ENCODE results near the gene ANO10.

ANO10 gene

DNA sequence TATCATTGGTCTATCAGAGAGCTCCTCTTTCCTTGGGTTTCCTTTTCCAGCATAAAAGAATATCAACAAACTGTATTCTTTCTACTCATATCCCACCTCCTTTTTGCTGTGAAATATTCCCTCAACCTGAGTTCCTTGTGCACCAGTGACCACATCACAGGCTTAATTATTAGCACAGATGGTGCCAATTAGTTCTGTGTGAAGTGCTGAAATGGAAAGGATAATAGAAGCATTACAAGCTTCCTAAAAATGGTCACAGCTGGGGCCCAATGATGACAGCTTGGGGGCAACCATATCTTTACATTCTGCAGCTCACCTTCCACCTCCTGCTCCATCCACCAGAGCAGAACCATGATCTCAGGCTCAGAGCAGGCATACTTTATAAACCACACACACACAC is 84.6 kb downstream of the ANO10 start:
- Histone ChIP-seq H3K4me1 (ENCODE audit: control insufficient read depth, insufficient read depth, low read length, unreplicated experiment) (no peaks in the 10 kb centered on the region), H3K4me3 (ENCODE audit: low read depth, low read length) (no peak overlapping the region), H3K36me3 (ENCODE audit: insufficient read depth, low read length) (no peaks in the 10 kb centered on the region), H3K27ac (ENCODE audit: low read depth, low read length) (no peak overlapping the region), H3K79me2 (ENCODE audit: control insufficient read depth, insufficient read depth, low read length, unreplicated experiment) (no peaks in the 10 kb centered on the region), H3K27me3 (ENCODE audit: insufficient read depth, low read length) (no peaks in the 10 kb centered on the region), H2AFZ (ENCODE audit: low read length, unreplicated experiment) (no peak overlapping the region)

DNA sequence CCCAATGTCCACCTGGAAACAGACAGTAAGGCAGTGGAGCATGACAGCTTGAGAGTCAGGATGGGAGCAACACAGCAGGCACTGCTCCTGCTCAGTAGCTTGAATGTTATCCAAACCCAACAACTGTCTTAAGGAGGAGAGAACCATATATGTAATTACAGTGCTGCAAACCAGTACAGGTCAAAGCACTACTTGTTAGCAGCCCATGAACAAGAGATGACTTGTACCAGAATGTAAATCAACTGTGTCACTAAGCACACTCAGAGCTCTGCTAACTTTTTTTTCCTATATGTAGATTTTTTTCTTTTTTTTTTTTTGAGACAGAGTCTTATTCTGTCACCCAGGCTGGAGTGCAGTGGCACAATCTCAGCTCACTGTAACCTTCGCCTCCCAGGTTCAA is 87.1 kb downstream of the ANO10 start:
- Histone ChIP-seq H3K36me3 (ENCODE audit: insufficient read depth, low read length) (no peaks in the 10 kb centered on the region), H3K4me3 (ENCODE audit: low read depth, low read length) (no peak overlapping the region), H3K4me1 (ENCODE audit: control insufficient read depth, insufficient read depth, low read length, unreplicated experiment) (peaks cover 4% of the 10 kb centered on the region)

DNA sequence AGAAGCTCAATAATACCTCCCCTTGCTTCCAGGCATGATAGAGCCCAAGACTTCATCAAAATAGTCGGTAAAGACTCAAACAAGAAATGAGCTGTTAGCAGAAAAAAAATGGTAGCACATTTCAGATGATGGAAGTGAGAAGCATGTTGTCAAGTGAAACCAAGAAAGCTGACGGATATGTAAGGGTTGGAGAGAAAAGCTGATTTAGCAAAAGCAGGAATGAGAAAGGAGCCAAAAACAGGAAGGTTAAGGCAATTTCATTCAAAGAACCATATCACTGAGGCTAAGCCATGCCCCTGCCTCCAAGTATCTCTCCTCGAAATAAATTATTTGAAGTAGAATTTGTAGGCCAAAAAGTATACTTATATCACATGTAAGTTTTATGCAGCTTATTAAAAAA is 88.8 kb downstream of the ANO10 start:
- Histone ChIP-seq H2AFZ (ENCODE audit: low read length, unreplicated experiment) (no peak overlapping the region), H3K79me2 (ENCODE audit: control insufficient read depth, insufficient read depth, low read length, unreplicated experiment) (no peaks in the 10 kb centered on the region), H3K4me1 (ENCODE audit: control insufficient read depth, insufficient read depth, low read length, unreplicated experiment) (peaks cover 4% of the 10 kb centered on the region), H3K27me3 (ENCODE audit: insufficient read depth, low read length) (no peaks in the 10 kb centered on the region), H3K4me3 (ENCODE audit: low read depth, low read length) (no peak overlapping the region), H3K36me3 (ENCODE audit: insufficient read depth, low read length) (peaks cover 9% of the 10 kb centered on the region), H3K27ac (ENCODE audit: low read depth, low read length) (no peak overlapping the region)

More for the DNA sequence above, 87.1 kb downstream of the ANO10 start:
- no peak overlapping the region for H3K27ac ChIP-seq (ENCODE audit: low read depth, low read length)
- H2AFZ ChIP-seq (ENCODE audit: low read length, unreplicated experiment): no peak overlapping the region
- no peaks in the 10 kb centered on the region for H3K79me2 ChIP-seq (ENCODE audit: control insufficient read depth, insufficient read depth, low read length, unreplicated experiment)
- H3K27me3 ChIP-seq (ENCODE audit: insufficient read depth, low read length): no peaks in the 10 kb centered on the region

DNA sequence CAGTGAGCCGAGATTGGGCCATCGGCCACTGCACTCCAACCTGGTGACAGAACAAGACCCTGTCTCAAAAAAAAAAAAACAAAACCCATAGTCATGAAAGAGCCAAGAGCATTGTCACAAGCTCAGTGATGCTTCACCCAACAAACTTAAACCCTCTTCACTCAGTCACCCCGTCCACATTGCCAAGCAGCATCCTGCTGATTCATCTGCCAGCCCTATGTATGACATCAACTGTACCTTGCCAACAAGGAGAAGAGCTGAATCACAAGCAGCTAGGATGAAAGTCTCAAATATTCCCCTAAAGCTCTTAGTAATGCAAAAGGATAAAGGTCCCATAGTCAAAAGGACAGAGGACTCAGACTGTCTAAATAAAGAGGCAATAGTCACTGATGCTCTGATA is 90.0 kb downstream of the ANO10 start:
- peaks cover 4% of the 10 kb centered on the region for H3K4me1 ChIP-seq (ENCODE audit: control insufficient read depth, insufficient read depth, low read length, unreplicated experiment)
- no peaks in the 10 kb centered on the region for H3K79me2 ChIP-seq (ENCODE audit: control insufficient read depth, insufficient read depth, low read length, unreplicated experiment)
- H3K27me3 ChIP-seq (ENCODE audit: insufficient read depth, low read length): no peaks in the 10 kb centered on the region
- H3K4me3 ChIP-seq (ENCODE audit: low read depth, low read length): no peak overlapping the region
- no peak overlapping the region for H3K27ac ChIP-seq (ENCODE audit: low read depth, low read length)
- peaks cover 9% of the 10 kb centered on the region for H3K36me3 ChIP-seq (ENCODE audit: insufficient read depth, low read length)
- no peak overlapping the region for H2AFZ ChIP-seq (ENCODE audit: low read length, unreplicated experiment)

DNA sequence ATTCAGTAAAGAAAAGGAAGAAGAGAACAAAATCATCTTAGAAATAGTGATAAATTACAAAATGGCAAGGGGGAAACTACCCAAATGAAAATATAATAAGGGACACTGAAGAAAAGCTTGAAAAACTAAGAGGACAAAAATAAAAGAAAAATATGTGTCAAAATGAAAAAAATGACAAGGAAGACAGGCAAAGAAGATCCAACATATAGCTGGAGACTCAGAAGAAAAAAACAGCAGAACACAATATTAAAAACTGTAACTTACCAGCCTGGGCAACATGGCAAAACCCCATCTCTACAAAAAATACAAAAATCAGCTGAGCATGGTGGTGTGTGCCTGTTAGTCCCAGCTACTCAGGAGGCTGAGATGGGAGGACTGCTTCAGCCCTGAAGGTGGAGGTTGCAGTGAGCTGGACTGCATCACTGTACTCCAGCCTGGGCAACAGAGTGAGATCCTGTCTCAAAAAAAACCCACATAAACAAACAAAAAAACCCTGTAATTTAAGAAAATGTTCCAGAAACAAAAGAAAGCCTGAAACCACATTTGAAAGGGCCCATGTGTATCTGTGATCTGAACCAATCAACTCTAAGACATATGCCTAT is 93.2 kb downstream of the ANO10 start:
- H3K79me2 ChIP-seq (ENCODE audit: control insufficient read depth, insufficient read depth, low read length, unreplicated experiment): no peaks in the 10 kb centered on the region
- no peaks in the 10 kb centered on the region for H3K27me3 ChIP-seq (ENCODE audit: insufficient read depth, low read length)
- H3K4me1 ChIP-seq (ENCODE audit: control insufficient read depth, insufficient read depth, low read length, unreplicated experiment): peaks cover 8% of the 10 kb centered on the region
- peaks cover 9% of the 10 kb centered on the region for H3K36me3 ChIP-seq (ENCODE audit: insufficient read depth, low read length)
- H3K4me3 ChIP-seq (ENCODE audit: low read depth, low read length): no peak overlapping the region
- H2AFZ ChIP-seq (ENCODE audit: low read length, unreplicated experiment): no peak overlapping the region
- no peak overlapping the region for H3K27ac ChIP-seq (ENCODE audit: low read depth, low read length)

DNA sequence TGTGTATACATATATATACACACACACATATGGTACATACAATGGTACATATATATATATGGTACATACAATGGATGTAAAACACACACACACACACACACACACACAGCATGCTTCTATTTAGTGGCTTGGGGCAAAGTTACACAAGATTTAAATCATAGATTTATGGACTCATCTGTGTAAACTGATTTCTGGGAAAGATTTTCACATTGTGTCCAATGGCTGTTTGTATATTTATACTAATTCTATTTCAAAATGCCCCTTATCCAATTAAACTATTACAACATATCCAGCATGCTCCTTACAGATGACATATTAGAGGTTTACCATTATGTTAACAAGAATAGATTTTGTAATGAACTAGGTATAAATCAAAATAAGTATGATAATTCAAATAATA is 94.9 kb downstream of the ANO10 start:
- Histone ChIP-seq H3K36me3 (ENCODE audit: insufficient read depth, low read length) (peaks cover 9% of the 10 kb centered on the region), H3K27ac (ENCODE audit: low read depth, low read length) (no peak overlapping the region), H2AFZ (ENCODE audit: low read length, unreplicated experiment) (no peak overlapping the region), H3K79me2 (ENCODE audit: control insufficient read depth, insufficient read depth, low read length, unreplicated experiment) (no peaks in the 10 kb centered on the region), H3K27me3 (ENCODE audit: insufficient read depth, low read length) (no peaks in the 10 kb centered on the region), H3K4me1 (ENCODE audit: control insufficient read depth, insufficient read depth, low read length, unreplicated experiment) (peaks cover 15% of the 10 kb centered on the region), H3K4me3 (ENCODE audit: low read depth, low read length) (no peak overlapping the region)

DNA sequence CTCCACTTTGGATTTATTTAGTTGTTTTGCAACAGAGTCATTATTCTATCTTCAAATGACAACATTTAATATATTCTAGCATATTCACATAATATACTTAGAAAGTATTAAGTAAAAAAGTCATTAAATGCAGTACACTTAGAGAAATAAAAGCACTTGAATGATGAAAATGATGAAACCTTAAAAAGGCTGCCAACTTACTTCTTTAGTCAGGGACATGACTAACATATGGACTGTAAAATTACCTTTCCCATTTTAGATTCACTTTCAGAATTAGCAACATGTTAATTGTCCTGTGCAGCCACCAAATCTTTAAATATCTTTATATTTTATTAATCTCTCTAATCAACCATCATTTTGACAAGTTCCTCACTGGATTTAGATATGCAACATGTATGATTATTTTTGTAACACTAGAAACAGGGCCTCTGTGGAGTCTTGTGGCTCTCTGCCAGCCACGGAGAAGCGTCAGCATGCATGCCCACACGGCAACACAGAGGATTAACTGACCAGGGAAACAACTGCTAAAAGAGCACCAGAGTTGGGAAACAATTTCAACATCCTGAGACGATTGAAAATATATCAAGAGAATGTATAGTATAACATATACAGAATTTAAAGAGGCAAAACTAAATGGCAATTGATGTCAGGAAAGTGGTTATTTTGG is 95.7 kb downstream of the ANO10 start:
- peaks cover 15% of the 10 kb centered on the region for H3K4me1 ChIP-seq (ENCODE audit: control insufficient read depth, insufficient read depth, low read length, unreplicated experiment)
- no peak overlapping the region for H3K27ac ChIP-seq (ENCODE audit: low read depth, low read length)
- no peaks in the 10 kb centered on the region for H3K27me3 ChIP-seq (ENCODE audit: insufficient read depth, low read length)
- H3K79me2 ChIP-seq (ENCODE audit: control insufficient read depth, insufficient read depth, low read length, unreplicated experiment): no peaks in the 10 kb centered on the region
- H2AFZ ChIP-seq (ENCODE audit: low read length, unreplicated experiment): no peak overlapping the region
- peaks cover 10% of the 10 kb centered on the region for H3K36me3 ChIP-seq (ENCODE audit: insufficient read depth, low read length)
- no peak overlapping the region; the same call in 1 of the 2 replicates for H3K4me3 ChIP-seq (ENCODE audit: low read depth, low read length)

DNA sequence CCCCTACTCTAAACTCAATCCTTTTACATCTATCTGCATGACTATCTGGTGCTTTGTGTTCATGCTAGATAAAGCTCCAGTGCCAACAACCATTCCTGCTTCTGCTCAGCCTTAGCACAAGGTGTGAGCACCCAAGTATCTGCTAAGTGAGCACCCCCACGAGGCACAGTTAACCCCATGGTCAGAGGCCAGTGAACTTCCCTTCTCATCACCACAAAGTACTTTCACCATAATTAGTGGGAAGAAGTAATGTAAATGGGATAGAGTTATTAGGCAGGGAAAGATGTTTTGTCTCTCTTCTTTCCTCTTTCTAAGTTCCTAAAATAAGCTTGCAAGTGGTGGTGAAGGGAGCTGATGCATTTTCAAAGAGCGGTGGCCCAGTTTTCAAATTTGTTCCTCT is 96.4 kb downstream of the ANO10 start:
- no peaks in the 10 kb centered on the region for H3K27me3 ChIP-seq (ENCODE audit: insufficient read depth, low read length)
- peaks cover 14% of the 10 kb centered on the region for H3K36me3 ChIP-seq (ENCODE audit: insufficient read depth, low read length)
- H2AFZ ChIP-seq (ENCODE audit: low read length, unreplicated experiment): no peak overlapping the region

DNA sequence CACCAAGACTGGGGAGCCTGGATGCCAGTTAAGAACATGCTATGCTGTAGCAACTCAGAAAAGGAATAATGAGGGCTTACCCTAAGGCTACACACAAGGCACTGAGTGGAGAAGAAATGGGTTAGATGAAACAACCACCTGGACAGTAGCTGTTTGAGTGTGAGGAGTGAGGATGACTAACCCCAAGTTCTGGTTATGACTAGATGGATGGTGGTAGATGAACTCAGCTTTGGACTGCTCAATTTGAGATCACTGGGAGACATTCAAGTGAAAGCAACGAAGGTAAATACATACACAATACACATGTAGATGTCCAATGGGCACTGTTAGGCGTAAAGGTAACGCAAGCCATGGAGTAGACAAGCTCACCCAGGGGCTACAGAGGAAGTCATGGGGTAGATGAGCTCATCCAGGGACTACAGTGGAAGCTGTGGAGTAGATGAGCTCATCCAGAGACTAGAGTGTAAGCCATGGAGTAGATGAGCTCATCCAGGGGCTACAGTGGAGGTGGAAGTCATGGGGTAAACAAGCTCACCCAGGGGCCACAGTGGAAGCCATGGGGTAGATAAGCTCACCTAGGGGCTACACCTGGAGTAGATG is 98.3 kb downstream of the ANO10 start:
- Histone ChIP-seq H3K79me2 (ENCODE audit: control insufficient read depth, insufficient read depth, low read length, unreplicated experiment) (no peaks in the 10 kb centered on the region), H2AFZ (ENCODE audit: low read length, unreplicated experiment) (no peak overlapping the region), H3K27me3 (ENCODE audit: insufficient read depth, low read length) (no peaks in the 10 kb centered on the region), H3K36me3 (ENCODE audit: insufficient read depth, low read length) (peaks cover 18% of the 10 kb centered on the region), H3K27ac (ENCODE audit: low read depth, low read length) (no peak overlapping the region), H3K4me1 (ENCODE audit: control insufficient read depth, insufficient read depth, low read length, unreplicated experiment) (peaks cover 15% of the 10 kb centered on the region), H3K4me3 (ENCODE audit: low read depth, low read length) (no peak overlapping the region)

More for the DNA sequence above, 96.4 kb downstream of the ANO10 start:
- peaks cover 15% of the 10 kb centered on the region for H3K4me1 ChIP-seq (ENCODE audit: control insufficient read depth, insufficient read depth, low read length, unreplicated experiment)
- H3K4me3 ChIP-seq (ENCODE audit: low read depth, low read length): no peak overlapping the region
- H3K27ac ChIP-seq (ENCODE audit: low read depth, low read length): no peak overlapping the region
- H3K79me2 ChIP-seq (ENCODE audit: control insufficient read depth, insufficient read depth, low read length, unreplicated experiment): no peaks in the 10 kb centered on the region

DNA sequence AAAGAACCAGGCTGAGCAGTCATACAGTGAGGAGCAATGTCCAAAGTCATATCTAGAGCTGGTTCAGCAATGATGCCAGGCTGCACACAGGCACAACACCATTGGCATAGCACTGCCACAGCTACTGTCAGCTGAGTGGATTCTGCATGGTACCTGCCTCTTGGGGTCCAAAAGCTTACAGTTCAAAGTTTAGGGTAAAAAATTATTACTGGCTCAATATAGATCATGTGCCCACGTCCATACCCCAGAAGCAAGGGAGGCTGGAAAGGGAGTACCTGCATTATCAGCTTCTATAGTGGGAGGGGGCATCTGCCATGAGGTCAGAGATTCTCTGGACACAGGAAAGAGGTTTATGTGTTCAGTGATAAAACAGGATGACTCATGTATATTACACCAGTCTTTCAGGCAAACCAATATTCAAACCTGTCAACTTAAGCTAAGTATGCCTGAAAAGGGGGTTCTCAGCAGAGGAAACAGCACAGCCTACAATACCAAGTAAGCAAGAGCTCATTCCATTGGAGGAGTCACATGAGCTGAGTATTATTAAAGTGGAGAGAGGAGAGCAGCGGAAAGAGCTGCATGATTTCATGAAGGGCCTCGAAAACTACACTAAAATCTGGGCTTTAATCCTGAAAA is 99.0 kb downstream of the ANO10 start:
- peaks cover 15% of the 10 kb centered on the region for H3K36me3 ChIP-seq (ENCODE audit: insufficient read depth, low read length)
- no peak overlapping the region for H3K27ac ChIP-seq (ENCODE audit: low read depth, low read length)
- H3K79me2 ChIP-seq (ENCODE audit: control insufficient read depth, insufficient read depth, low read length, unreplicated experiment): no peaks in the 10 kb centered on the region
- H3K4me1 ChIP-seq (ENCODE audit: control insufficient read depth, insufficient read depth, low read length, unreplicated experiment): peaks cover 15% of the 10 kb centered on the region
- H3K4me3 ChIP-seq (ENCODE audit: low read depth, low read length): no peak overlapping the region
- no peaks in the 10 kb centered on the region for H3K27me3 ChIP-seq (ENCODE audit: insufficient read depth, low read length)
- H2AFZ ChIP-seq (ENCODE audit: low read length, unreplicated experiment): no peak overlapping the region

Data from ACC112 (cell line).